DND-41 (cell line): ENCODE measurements around the gene XPO4.

Source experiments
- ATAC-seq: fragments of 200-7000 bp; cut with Tn5 transposase; 3 replicates; pipeline ENCODE4 v1.9.1; 2021; ENCODE audit warnings: low read depth; ENCODE audit not compliant: insufficient read depth
- DNase-seq: peaks from one replicate; pipeline ENCODE4 v3.0.0-alpha.2; 2020
- H2AFZ ChIP-seq: 2 replicates; pipeline ENCODE4 v1.6.0; 2012; ENCODE audit warnings: low read depth, low read length
- H3K27ac ChIP-seq: 2 replicates; pipeline ENCODE4 v1.5.1; 2012; ENCODE audit warnings: low read length, inconsistent platforms
- H3K27me3 ChIP-seq: fragments of 200-600 bp; sonication (generic); 2 replicates; pipeline ENCODE4 v1.6.0; 2012; ENCODE audit warnings: low read length, mild to moderate bottlenecking, inconsistent platforms; ENCODE audit not compliant: insufficient read depth, poor library complexity
- H3K36me3 ChIP-seq: 2 replicates; pipeline ENCODE4 v1.5.1; 2012; ENCODE audit warnings: low read length, inconsistent platforms; ENCODE audit not compliant: insufficient read depth
- H3K4me1 ChIP-seq: 2 replicates; pipeline ENCODE4 v1.5.1; 2012; ENCODE audit warnings: mild to moderate bottlenecking, low read length; ENCODE audit not compliant: insufficient read depth
- H3K4me2 ChIP-seq: 2 replicates; pipeline ENCODE4 v1.6.0; 2012; ENCODE audit warnings: mild to moderate bottlenecking, moderate library complexity, low read length, inconsistent platforms; ENCODE audit not compliant: insufficient read depth
- H3K4me3 ChIP-seq, 2 experiments: fragments of 200-600 bp in 1 of 2; shearing (Covaris generic) in 1 of 2; 2 replicates each; pipeline ENCODE4 v1.5.1; 2012 to 2016; ENCODE audit warnings: inconsistent platforms in 2 of 2, low read length in 2 of 2, mild to moderate bottlenecking in 2 of 2, low read depth in 1 of 2, moderate library complexity in 1 of 2
- H3K79me2 ChIP-seq: 2 replicates; pipeline ENCODE4 v1.6.0; 2012; ENCODE audit warnings: low read length, inconsistent platforms; ENCODE audit not compliant: insufficient read depth
- H3K9ac ChIP-seq: 2 replicates; pipeline ENCODE4 v1.6.0; 2012; ENCODE audit warnings: low read depth, mild to moderate bottlenecking, inconsistent platforms, low read length, moderate library complexity
- H3K9me3 ChIP-seq: 2 replicates; pipeline ENCODE4 v1.5.1; 2012; ENCODE audit warnings: low read length, moderate library complexity, mild to moderate bottlenecking, inconsistent platforms; ENCODE audit not compliant: insufficient read depth, severe bottlenecking
- H4K20me1 ChIP-seq: 2 replicates; pipeline ENCODE4 v1.6.0; 2012; ENCODE audit warnings: low read length; ENCODE audit not compliant: insufficient read depth
- CTCF ChIP-seq: IDR thresholded peaks from 2 replicates; pipeline ENCODE4 v1.5.1; 2012; ENCODE audit warnings: borderline replicate concordance, low read length, moderate library complexity, mild to moderate bottlenecking; ENCODE audit not compliant: poor library complexity, severe bottlenecking; ENCODE audit errors: extremely low read depth
- EZH2 ChIP-seq: IDR thresholded peaks from 3 replicates; pipeline ENCODE4 v1.6.1; 2012; ENCODE audit warnings: borderline replicate concordance, low read depth, mild to moderate bottlenecking, moderate library complexity, low read length, inconsistent platforms; ENCODE audit not compliant: severe bottlenecking

Gene XPO4

GRCh38 chr13:20833900-20834679, 68.5 kb downstream of the XPO4 start:
- H3K4me2 ChIP-seq: no peak overlapping the region
- H2AFZ ChIP-seq: no peak overlapping the region
- no peak overlapping the region for H3K27ac ChIP-seq
- ATAC-seq: no peak
- H3K9me3 ChIP-seq: no peaks in the 10 kb centered on the region
- H3K36me3 ChIP-seq: peaks cover 49% of the 10 kb centered on the region
- no peak overlapping the region for H3K4me3 ChIP-seq
- H3K27me3 ChIP-seq: no peaks in the 10 kb centered on the region
- H3K9ac ChIP-seq: no peak overlapping the region
- no peak for DNase-seq
- H3K79me2 ChIP-seq: no peaks in the 10 kb centered on the region; the same call in 1 of the 2 replicates
- peaks cover 3% of the 10 kb centered on the region; the same call in 1 of the 2 replicates for H4K20me1 ChIP-seq
- no peaks in the 10 kb centered on the region for H3K4me1 ChIP-seq
- TF ChIP-seq EZH2: no peak
- TF ChIP-seq CTCF: no peak

GRCh38 chr13:20832861-20833260, 69.7 kb downstream of the XPO4 start:
- Histone ChIP-seq H3K27me3 (no peaks in the 10 kb centered on the region), H3K9me3 (no peaks in the 10 kb centered on the region), H3K9ac (no peak overlapping the region), H3K27ac (no peak overlapping the region), H3K36me3 (peaks cover 38% of the 10 kb centered on the region; the same call in 1 of the 2 replicates), H4K20me1 (peaks cover 3% of the 10 kb centered on the region; the same call in 1 of the 2 replicates), H3K79me2 (no peaks in the 10 kb centered on the region; the same call in 1 of the 2 replicates), H3K4me3 (no peak overlapping the region), H3K4me1 (peaks cover 8% of the 10 kb centered on the region; the same call in 1 of the 2 replicates), H2AFZ (no peak overlapping the region), H3K4me2 (no peak overlapping the region)
- ATAC-seq: no peak
- no peak for DNase-seq
- TF ChIP-seq EZH2 (no peak), CTCF (no peak)

GRCh38 chr13:20831933-20832332, 70.6 kb downstream of the XPO4 start:
- peaks cover 33% of the 10 kb centered on the region; the same call in 1 of the 2 replicates for H3K36me3 ChIP-seq
- no peaks in the 10 kb centered on the region; the same call in 1 of the 2 replicates for H3K79me2 ChIP-seq
- H3K4me3 ChIP-seq: no peak overlapping the region
- no peak overlapping the region for H3K4me2 ChIP-seq
- DNase-seq (no peak), ATAC-seq (no peak)
- no peaks in the 10 kb centered on the region for H3K9me3 ChIP-seq
- H2AFZ ChIP-seq: no peak overlapping the region
- no peak overlapping the region for H3K9ac ChIP-seq
- no peaks in the 10 kb centered on the region for H3K27me3 ChIP-seq
- H3K27ac ChIP-seq: no peak overlapping the region
- H3K4me1 ChIP-seq: peaks cover 8% of the 10 kb centered on the region; the same call in 1 of the 2 replicates
- peaks cover 3% of the 10 kb centered on the region; the same call in 1 of the 2 replicates for H4K20me1 ChIP-seq
- no peak for TF ChIP-seq CTCF
- no peak for TF ChIP-seq EZH2
